Esophagus muscularis mucosa (tissue), 4 donors: ENCODE measurements around the gene SLC25A13.

Experiments used
- EP300 ChIP-seq: sonication (generic); formaldehyde crosslinking; IDR thresholded peaks from one replicate; pipeline ENCODE4 v1.6.1; 2017; ENCODE audit warnings: antibody characterized with exemption
- POLR2A ChIP-seq: fragments of 450-650 bp; IDR thresholded peaks from one replicate; pipeline ENCODE4 v1.6.1; 2017; ENCODE audit warnings: antibody characterized with exemption, moderate library complexity, mild to moderate bottlenecking, low read depth
- TF ChIP-seq, protein P1 (sequence below), 3 experiments: fragments of 200-600 bp in 2 of 3; fragments of 450-650 bp in 1 of 3; sonication (generic) in 2 of 3; IDR thresholded peaks; one replicate each; pipeline ENCODE4 v1.5.1; 2017 to 2019; ENCODE audit warnings: antibody characterized with exemption in 3 of 3, mild to moderate bottlenecking in 2 of 3, moderate library complexity in 1 of 3

DNA sequence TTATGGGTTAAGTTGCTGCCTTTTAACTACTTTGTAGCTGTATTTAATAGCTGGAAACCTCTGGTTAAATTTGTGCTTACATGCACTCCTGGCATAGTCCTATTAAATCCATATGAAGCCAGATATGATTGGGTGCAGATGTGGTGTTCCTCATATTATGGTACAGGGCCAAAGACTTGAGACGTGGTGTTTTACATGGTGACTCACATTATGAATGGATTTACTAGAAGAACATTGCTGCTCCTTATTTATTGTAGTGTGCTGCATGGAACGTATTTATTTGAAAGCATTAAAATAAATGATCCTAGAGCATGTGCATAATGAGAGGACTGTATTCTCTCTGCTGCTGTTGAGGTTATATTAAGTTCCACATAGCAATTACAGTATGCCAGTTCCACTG is 224.1 kb downstream of the SLC25A13 start:
- TF ChIP-seq, protein P1, sequence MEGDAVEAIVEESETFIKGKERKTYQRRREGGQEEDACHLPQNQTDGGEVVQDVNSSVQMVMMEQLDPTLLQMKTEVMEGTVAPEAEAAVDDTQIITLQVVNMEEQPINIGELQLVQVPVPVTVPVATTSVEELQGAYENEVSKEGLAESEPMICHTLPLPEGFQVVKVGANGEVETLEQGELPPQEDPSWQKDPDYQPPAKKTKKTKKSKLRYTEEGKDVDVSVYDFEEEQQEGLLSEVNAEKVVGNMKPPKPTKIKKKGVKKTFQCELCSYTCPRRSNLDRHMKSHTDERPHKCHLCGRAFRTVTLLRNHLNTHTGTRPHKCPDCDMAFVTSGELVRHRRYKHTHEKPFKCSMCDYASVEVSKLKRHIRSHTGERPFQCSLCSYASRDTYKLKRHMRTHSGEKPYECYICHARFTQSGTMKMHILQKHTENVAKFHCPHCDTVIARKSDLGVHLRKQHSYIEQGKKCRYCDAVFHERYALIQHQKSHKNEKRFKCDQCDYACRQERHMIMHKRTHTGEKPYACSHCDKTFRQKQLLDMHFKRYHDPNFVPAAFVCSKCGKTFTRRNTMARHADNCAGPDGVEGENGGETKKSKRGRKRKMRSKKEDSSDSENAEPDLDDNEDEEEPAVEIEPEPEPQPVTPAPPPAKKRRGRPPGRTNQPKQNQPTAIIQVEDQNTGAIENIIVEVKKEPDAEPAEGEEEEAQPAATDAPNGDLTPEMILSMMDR (IDR thresholded peaks at IDR 0.05): no peak
- TF ChIP-seq POLR2A: no peak
- TF ChIP-seq EP300: no peak
